H1 (cell line): Measurements from ENCODE around the gene ESR1. TPM values are rescaled to one million over a fixed set of nuclear protein-coding genes. Genes with fewer than 3 reads are reported as not detected.

Experiments
- CHD2 ChIP-seq: IDR thresholded peaks from 2 replicates; pipeline ENCODE4 v1.6.1; 2012; ENCODE audit warnings: low read length, improper control_type of control experiment
- EZH2 ChIP-seq: fragments of 200-600 bp; sonication (generic); IDR thresholded peaks from 2 replicates; pipeline ENCODE4 v1.7.1; 2012; ENCODE audit warnings: low read depth, mild to moderate bottlenecking, moderate library complexity, low read length, inconsistent platforms; ENCODE audit not compliant: severe bottlenecking
- RAD21 ChIP-seq, 2 experiments: IDR thresholded peaks in 1 of 2; conservative IDR thresholded peaks in 1 of 2; 2 replicates each; pipeline ENCODE4 v1.6.1; 2011; ENCODE audit warnings: low read depth in 2 of 2, low read length in 2 of 2, improper control_type of control experiment in 1 of 2, inconsistent platforms in 1 of 2, mild to moderate bottlenecking in 1 of 2, moderate library complexity in 1 of 2
- SRF ChIP-seq: IDR thresholded peaks from 2 replicates; pipeline ENCODE4 v1.6.1; 2011; ENCODE audit warnings: mild to moderate bottlenecking, low read depth, low read length, moderate library complexity
- polyA plus RNA-seq, 7 experiments: library from polyadenylated mRNA; depleted of rRNA in 3 of 7; stranded (reverse) in 5 of 7; unstranded in 2 of 7; fragments of >200 nt in 5 of 7; fragments of 200-250 nt in 2 of 7; gene quantifications; 1 replicate in 5 of 7; 2 replicates in 1 of 7; 4 replicates in 1 of 7; pipeline versions ENCODE4 v1.2.1 to v1.2.3, GENCODE V29; 2011 to 2013; ENCODE audit warnings: missing spikeins in 2 of 7, mixed read lengths in 2 of 7
- total RNA-seq: library from RNA; stranded (reverse); fragmentation: NEBNext Ultra II Directional; extraction: Animal tissue kit (Norgen Biotek cat#: 25700); gene quantifications from 2 replicates; pipeline ENCODE4 v1.2.1, GENCODE V29; 2021
- TF ChIP-seq, protein P1 (sequence below): IDR thresholded peaks from 2 replicates; pipeline ENCODE4 v1.6.1; 2011; ENCODE audit warnings: low read length, improper control_type of control experiment
- TF ChIP-seq, protein P2 (sequence below): IDR thresholded peaks from 2 replicates; pipeline ENCODE4 v1.6.1; 2012; ENCODE audit warnings: inconsistent platforms

ESR1 gene
- total and polyA plus RNA-seq, 2 of the 8 experiments (the other 6 are each of a cell fraction or from before 2014, with no cell fraction given), result 0.03 to 0.17 TPM

DNA sequence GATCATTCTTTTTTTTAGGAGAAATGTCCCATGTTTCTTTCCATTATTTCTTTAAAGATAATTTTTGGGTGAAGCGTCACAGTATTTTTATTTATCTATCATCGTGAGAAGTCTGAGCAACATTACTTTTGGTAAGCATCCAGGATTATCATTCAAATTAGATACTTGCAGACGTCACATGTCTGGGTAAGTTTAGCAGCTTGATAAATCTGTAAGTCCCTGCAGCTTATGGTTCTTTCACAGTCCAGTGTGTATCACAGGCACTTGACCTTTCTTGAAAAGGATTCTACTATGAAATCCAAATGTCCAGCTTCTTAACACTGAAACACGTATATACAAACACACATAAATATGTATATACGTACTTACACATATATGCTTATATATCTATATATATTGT is 359.4 kb downstream of the ESR1 start (continued):
- TF ChIP-seq RAD21 (IDR thresholded peaks at IDR 0.05 in 1 of 2, conservative IDR thresholded peaks at IDR 0.05 in 1 of 2; ENCODE audit: low read depth in 2 of 2, low read length in 2 of 2) (no peak), EZH2 (no peak), CHD2 (no peak), SRF (no peak)
- TF ChIP-seq, protein P1, sequence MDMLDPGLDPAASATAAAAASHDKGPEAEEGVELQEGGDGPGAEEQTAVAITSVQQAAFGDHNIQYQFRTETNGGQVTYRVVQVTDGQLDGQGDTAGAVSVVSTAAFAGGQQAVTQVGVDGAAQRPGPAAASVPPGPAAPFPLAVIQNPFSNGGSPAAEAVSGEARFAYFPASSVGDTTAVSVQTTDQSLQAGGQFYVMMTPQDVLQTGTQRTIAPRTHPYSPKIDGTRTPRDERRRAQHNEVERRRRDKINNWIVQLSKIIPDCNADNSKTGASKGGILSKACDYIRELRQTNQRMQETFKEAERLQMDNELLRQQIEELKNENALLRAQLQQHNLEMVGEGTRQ, result no peak
- TF ChIP-seq, protein P2, sequence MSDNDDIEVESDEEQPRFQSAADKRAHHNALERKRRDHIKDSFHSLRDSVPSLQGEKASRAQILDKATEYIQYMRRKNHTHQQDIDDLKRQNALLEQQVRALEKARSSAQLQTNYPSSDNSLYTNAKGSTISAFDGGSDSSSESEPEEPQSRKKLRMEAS, result no peak
